ENCODE results near the gene GNG14. TPM values are rescaled to one million over a fixed set of nuclear protein-coding genes. Genes with fewer than 3 reads are reported as not detected.
A peak's percentile ranks its signal among the peaks of the same experiment; 100 is the strongest.
"Not testable (repeated sequence)": the region's sequence is repeated elsewhere in the genome, so short reads cannot be mapped to it uniquely, and the experiment has no call there.

The GNG14 gene
- total RNA-seq, 4 donors from 2014 or later = not detected

- no peaks in the 10 kb centered on the region for H3K9me3 ChIP-seq
- H3K4me1 ChIP-seq = peaks cover 0 to 15% (median 10%) of the 10 kb centered on the region in 4 donors
- H3K36me3 ChIP-seq = peaks cover 0 to 2% (median 0%) of the 10 kb centered on the region in 3 donors
- no peak for DNase-seq
- H3K27me3 ChIP-seq = no peaks in the 10 kb centered on the region
- TF ChIP-seq, protein P1, sequence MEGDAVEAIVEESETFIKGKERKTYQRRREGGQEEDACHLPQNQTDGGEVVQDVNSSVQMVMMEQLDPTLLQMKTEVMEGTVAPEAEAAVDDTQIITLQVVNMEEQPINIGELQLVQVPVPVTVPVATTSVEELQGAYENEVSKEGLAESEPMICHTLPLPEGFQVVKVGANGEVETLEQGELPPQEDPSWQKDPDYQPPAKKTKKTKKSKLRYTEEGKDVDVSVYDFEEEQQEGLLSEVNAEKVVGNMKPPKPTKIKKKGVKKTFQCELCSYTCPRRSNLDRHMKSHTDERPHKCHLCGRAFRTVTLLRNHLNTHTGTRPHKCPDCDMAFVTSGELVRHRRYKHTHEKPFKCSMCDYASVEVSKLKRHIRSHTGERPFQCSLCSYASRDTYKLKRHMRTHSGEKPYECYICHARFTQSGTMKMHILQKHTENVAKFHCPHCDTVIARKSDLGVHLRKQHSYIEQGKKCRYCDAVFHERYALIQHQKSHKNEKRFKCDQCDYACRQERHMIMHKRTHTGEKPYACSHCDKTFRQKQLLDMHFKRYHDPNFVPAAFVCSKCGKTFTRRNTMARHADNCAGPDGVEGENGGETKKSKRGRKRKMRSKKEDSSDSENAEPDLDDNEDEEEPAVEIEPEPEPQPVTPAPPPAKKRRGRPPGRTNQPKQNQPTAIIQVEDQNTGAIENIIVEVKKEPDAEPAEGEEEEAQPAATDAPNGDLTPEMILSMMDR (IDR thresholded peaks at IDR 0.05) = no peak
- TF ChIP-seq POLR2A (IDR thresholded peaks at IDR 0.05) = no peak
- no peak overlapping the region for H3K4me3 ChIP-seq
- no peak overlapping the region for H3K27ac ChIP-seq
These were observed 6.8 kb downstream of the GNG14 start for GRCh38 chr19:12694641-12695040.

GRCh38 chr19:12695096-12695495, 7.3 kb downstream of the GNG14 start:
- TF ChIP-seq, protein P1 (IDR thresholded peaks at IDR 0.05) = no peak
- no peak for TF ChIP-seq POLR2A (IDR thresholded peaks at IDR 0.05)
- H3K9me3 ChIP-seq = no peaks in the 10 kb centered on the region
- no peak for DNase-seq
- H3K27me3 ChIP-seq = no peaks in the 10 kb centered on the region
- no peak overlapping the region for H3K4me3 ChIP-seq
- H3K36me3 ChIP-seq = peaks cover 0 to 6% (median 0%) of the 10 kb centered on the region in 3 donors
- peaks cover 0 to 15% (median 10%) of the 10 kb centered on the region in 4 donors for H3K4me1 ChIP-seq
- no peak overlapping the region for H3K27ac ChIP-seq

GRCh38 chr19:12695514-12695913, 7.7 kb downstream of the GNG14 start:
- TF ChIP-seq POLR2A (IDR thresholded peaks at IDR 0.05) = no peak
- TF ChIP-seq, protein P1 (IDR thresholded peaks at IDR 0.05) = no peak
- H3K27me3 ChIP-seq = no peaks in the 10 kb centered on the region
- no peak overlapping the region for H3K27ac ChIP-seq
- no peak for DNase-seq
- H3K4me3 ChIP-seq = peak overlapping the region; percentile 57 to 97 (median 80)
- peaks cover 0 to 10% (median 0%) of the 10 kb centered on the region in 3 donors for H3K36me3 ChIP-seq
- H3K4me1 ChIP-seq = peaks cover 0 to 15% (median 10%) of the 10 kb centered on the region in 4 donors
- H3K9me3 ChIP-seq = no peaks in the 10 kb centered on the region

- peaks cover 0 to 15% (median 10%) of the 10 kb centered on the region in 4 donors for H3K4me1 ChIP-seq
- peak overlapping the region in 2 of 4 donors; percentile 82 to 85 for H3K27ac ChIP-seq
- H3K4me3 ChIP-seq = peak overlapping the region; percentile 57 to 97 (median 80)
- no peaks in the 10 kb centered on the region for H3K9me3 ChIP-seq
- TF ChIP-seq, protein P1 (IDR thresholded peaks at IDR 0.05) = no peak
- TF ChIP-seq POLR2A (IDR thresholded peaks at IDR 0.05) = no peak
- H3K27me3 ChIP-seq = no peaks in the 10 kb centered on the region
- DNase-seq = no peak
- peaks cover 0 to 15% (median 0%) of the 10 kb centered on the region in 3 donors for H3K36me3 ChIP-seq
These were observed 8.2 kb downstream of the GNG14 start for GRCh38 chr19:12695997-12696365.

DNA sequence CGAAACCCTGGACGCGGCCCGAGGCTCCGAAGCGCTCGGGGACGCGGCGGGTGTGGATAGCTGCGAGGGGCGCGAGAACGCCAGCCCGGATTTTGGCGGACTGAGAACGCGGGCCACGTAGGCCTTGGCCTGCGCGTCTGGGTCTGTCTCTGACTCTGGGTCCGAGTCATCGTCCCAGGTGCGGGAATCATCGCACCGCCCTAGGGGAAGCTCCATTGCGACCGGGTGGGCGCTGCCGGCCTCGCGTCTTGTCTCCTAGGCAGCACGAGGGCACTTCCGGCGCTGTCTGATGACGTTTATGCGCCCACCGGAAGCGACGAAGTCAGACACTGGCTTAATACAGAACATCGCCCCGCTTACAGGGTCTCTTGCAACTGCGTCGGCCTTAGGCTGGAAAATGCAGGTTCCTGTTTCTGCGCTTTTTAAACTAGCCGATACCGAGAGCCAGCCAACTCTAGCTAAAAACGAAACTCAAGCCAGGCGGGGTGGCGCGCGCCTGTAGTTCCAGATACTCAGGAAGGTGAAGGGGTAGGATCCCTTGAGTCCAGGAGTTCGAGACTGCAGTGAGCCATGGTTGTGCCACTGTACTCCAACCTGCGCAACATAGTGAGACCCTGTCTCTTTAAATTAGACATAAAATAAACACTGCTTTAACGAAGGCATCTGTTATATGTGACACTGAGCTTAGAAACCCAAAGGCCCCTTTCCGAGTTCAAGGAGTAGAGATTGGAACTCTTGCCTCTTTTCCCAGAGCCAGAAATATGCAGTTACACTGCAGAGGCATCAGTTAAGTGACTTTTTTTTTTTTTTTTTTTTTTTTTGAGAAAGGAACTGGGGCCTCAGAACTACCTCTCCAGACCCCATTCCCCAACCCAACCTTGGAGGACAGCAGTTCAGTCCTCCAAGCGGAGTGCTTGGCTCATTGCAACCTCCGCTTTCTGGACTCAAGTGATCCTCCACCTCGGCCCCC, 8.9 kb downstream of the GNG14 start, which contains the start of gene FBXW9:
TSS of gene FBXW9 (minus strand) at position 266 of the 970 bp plus-strand sequence. CDS start at position 216, 50 bp downstream.
- TF ChIP-seq, protein P1 (IDR thresholded peaks at IDR 0.05) = peak in 1 of 6 experiments; percentile 2
- TF ChIP-seq POLR2A (IDR thresholded peaks at IDR 0.05) = peak; percentile 43 to 52
- Histone ChIP-seq H3K36me3 (peaks cover 0 to 22% (median 0%) of the 10 kb centered on the region in 3 donors), H3K4me3 (peak within 1 kb of the TSS; percentile 57 to 97 (median 80)), H3K4me1 (peaks cover 0 to 15% (median 10%) of the 10 kb centered on the region in 4 donors), H3K27me3 (no peaks in the 10 kb centered on the region), H3K27ac (peak within 1 kb of the TSS; percentile 69 to 88 (median 84)), H3K9me3 (no peaks in the 10 kb centered on the region)
- DNase-seq = peak; percentile 96 to 99 (median 98)

DNA sequence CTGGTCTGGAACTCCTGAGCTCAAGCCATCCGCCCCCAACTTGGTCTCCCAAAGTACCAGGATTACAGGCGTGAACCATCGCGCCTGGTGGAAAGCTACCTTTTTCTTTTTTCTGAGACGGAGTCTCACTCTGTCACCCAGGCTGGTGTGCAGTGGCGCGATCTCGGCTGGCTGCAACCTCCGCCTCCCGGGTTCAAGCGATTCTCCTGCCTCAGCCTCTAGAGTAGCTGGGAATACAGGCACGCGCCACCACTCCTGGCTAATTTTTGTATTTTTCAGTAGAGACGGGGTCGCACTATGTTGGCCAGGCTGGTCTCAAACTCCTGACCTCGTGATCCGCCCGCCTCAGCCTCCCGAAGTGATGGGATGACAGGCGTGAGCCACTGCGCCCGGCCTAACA, 9.6 kb downstream of the GNG14 start:
- not testable (repeated sequence) for H3K9me3 ChIP-seq, H3K27me3 ChIP-seq, H3K4me3 ChIP-seq, DNase-seq, H3K27ac ChIP-seq
- peaks cover 0 to 15% (median 10%) of the 10 kb centered on the region in 4 donors for H3K4me1 ChIP-seq
- peaks cover 0 to 29% (median 0%) of the 10 kb centered on the region in 3 donors for H3K36me3 ChIP-seq
